GM23338 (cell line): ENCODE measurements around the gene CFAP92. TPM values are rescaled to one million over a fixed set of nuclear protein-coding genes. Genes with fewer than 3 reads are reported as not detected.
A peak's percentile ranks its signal among the peaks of the same experiment; 100 is the strongest.

Experiments
- ATAC-seq: fragments of 200-7000 bp; cut with Tn5 transposase; 3 replicates; pipeline ENCODE4 v1.9.1; 2020
- DNase-seq: peaks from one replicate; pipeline ENCODE4 v3.0.0-alpha.2; 2015; ENCODE audit warnings: low spot score
- H2AFZ ChIP-seq: fragments of 200-600 bp; sonication (generic); 2 replicates; pipeline ENCODE4 v1.8.0; 2016; ENCODE audit warnings: antibody characterized with exemption, mild to moderate bottlenecking, moderate library complexity
- H3F3A ChIP-seq: fragments of 200-600 bp; sonication (generic); replicated peaks from 2 replicates; pipeline ENCODE4 v1.8.0; 2017; ENCODE audit warnings: antibody characterized with exemption, mixed run types, low read depth
- H3K27ac ChIP-seq: fragments of 200-600 bp; sonication (generic); 2 replicates; pipeline ENCODE4 v1.6.1; 2016; ENCODE audit warnings: low read depth
- H3K27me3 ChIP-seq: fragments of 200-600 bp; sonication (generic); 2 replicates; pipeline ENCODE4 v1.8.0; 2016; ENCODE audit warnings: mild to moderate bottlenecking, mixed run types, moderate library complexity; ENCODE audit not compliant: insufficient read depth
- H3K36me3 ChIP-seq: fragments of 200-600 bp; sonication (generic); 2 replicates; pipeline ENCODE4 v1.8.0; 2016; ENCODE audit warnings: mild to moderate bottlenecking; ENCODE audit not compliant: insufficient read depth
- H3K4me1 ChIP-seq: fragments of 200-600 bp; sonication (generic); 2 replicates; pipeline ENCODE4 v1.8.0; 2016; ENCODE audit warnings: mild to moderate bottlenecking, moderate library complexity; ENCODE audit not compliant: insufficient read depth
- H3K4me2 ChIP-seq: fragments of 200-600 bp; sonication (generic); 2 replicates; pipeline ENCODE4 v1.7.1; 2017; ENCODE audit warnings: mixed run types
- H3K4me3 ChIP-seq: fragments of 200-600 bp; sonication (generic); 2 replicates; pipeline ENCODE4 v1.6.1; 2016; ENCODE audit warnings: mixed run types
- H3K79me2 ChIP-seq: fragments of 200-600 bp; sonication (generic); replicated peaks from 2 replicates; pipeline ENCODE4 v1.8.0; 2017; ENCODE audit warnings: mild to moderate bottlenecking; ENCODE audit not compliant: insufficient read depth
- H3K9me2 ChIP-seq: fragments of 200-600 bp; sonication (generic); 2 replicates; pipeline ENCODE4 v1.8.0; 2017; ENCODE audit not compliant: insufficient read depth
- H4K20me1 ChIP-seq: fragments of 200-600 bp; sonication (generic); replicated peaks from 2 replicates; pipeline ENCODE4 v1.8.0; 2017; ENCODE audit warnings: mild to moderate bottlenecking; ENCODE audit not compliant: insufficient read depth
- H3K27ac Mint-ChIP-seq: 2 replicates; pipeline ENCODE4 v1.8.0; 2020; ENCODE audit warnings: inconsistent platforms, mild to moderate bottlenecking, moderate library complexity, mixed read lengths
- H3K27me3 Mint-ChIP-seq: 3 replicates; pipeline ENCODE4 v1.8.0; 2022; ENCODE audit warnings: low read depth, mild to moderate bottlenecking, moderate library complexity, mixed read lengths, inconsistent platforms; ENCODE audit not compliant: insufficient read depth, poor library complexity
- H3K36me3 Mint-ChIP-seq: 3 replicates; pipeline ENCODE4 v1.8.0; 2021; ENCODE audit warnings: low read depth, mild to moderate bottlenecking, inconsistent platforms, moderate library complexity, mixed read lengths
- H3K4me1 Mint-ChIP-seq: 3 replicates; pipeline ENCODE4 v1.8.0; 2020; ENCODE audit warnings: mild to moderate bottlenecking, inconsistent platforms, mixed read lengths
- H3K4me3 Mint-ChIP-seq: 3 replicates; pipeline ENCODE4 v1.8.0; 2021; ENCODE audit warnings: moderate library complexity, mild to moderate bottlenecking, inconsistent platforms, mixed read lengths
- H3K9me3 Mint-ChIP-seq: 3 replicates; pipeline ENCODE4 v1.8.0; 2020; ENCODE audit warnings: moderate library complexity, mild to moderate bottlenecking, inconsistent platforms, mixed read lengths
- ETS1 ChIP-seq: IDR thresholded peaks from 2 replicates; pipeline ENCODE4 v1.6.1; 2016; ENCODE audit warnings: antibody characterized with exemption
- EZH2 ChIP-seq: fragments of 200-600 bp; sonication (generic); IDR thresholded peaks from one replicate; pipeline ENCODE4 v1.8.0; 2017; ENCODE audit warnings: antibody characterized with exemption, mild to moderate bottlenecking, low read depth; ENCODE audit not compliant: unreplicated experiment
- EZH2phosphoT487 ChIP-seq: fragments of 200-600 bp; sonication (generic); IDR thresholded peaks from one replicate; pipeline ENCODE4 v1.8.1; 2018; ENCODE audit warnings: antibody characterized with exemption; ENCODE audit not compliant: unreplicated experiment
- JUNB ChIP-seq: IDR thresholded peaks from one replicate; pipeline ENCODE4 v1.6.1; 2016; ENCODE audit warnings: antibody characterized with exemption; ENCODE audit not compliant: unreplicated experiment
- POLR2AphosphoS5 ChIP-seq: IDR thresholded peaks from 2 replicates; pipeline ENCODE4 v1.6.1; 2016; ENCODE audit warnings: antibody characterized with exemption, low read depth
- STAT1 ChIP-seq: IDR thresholded peaks from one replicate; pipeline ENCODE4 v1.6.1; 2016; ENCODE audit warnings: antibody characterized with exemption; ENCODE audit not compliant: unreplicated experiment
- ZNF331 ChIP-seq: fragments of 250-450 bp; sonication (Bioruptor Pico); IDR thresholded peaks from 2 replicates; pipeline ENCODE4 v1.5.0; 2020; ENCODE audit warnings: low read depth, mild to moderate bottlenecking, moderate library complexity
- ZNF462 ChIP-seq: fragments of 250-450 bp; sonication (Bioruptor Pico); IDR thresholded peaks from 2 replicates; pipeline ENCODE4 v1.5.0; 2020; ENCODE audit warnings: mild to moderate bottlenecking, moderate library complexity
- polyA plus RNA-seq: library from polyadenylated mRNA; unstranded; fragments of >200 nt; fragmentation: Nextera tagmentation; extraction: Ambion mirVana; gene quantifications from 2 replicates; pipeline ENCODE4 v1.2.1, GENCODE V29; 2016
- total RNA-seq: library from RNA; depleted of rRNA; stranded (reverse); fragments of >200 nt; shearing (Covaris generic); gene quantifications from 2 replicates; pipeline ENCODE4 v1.2.3, GENCODE V29; 2014

CFAP92 gene
- total and polyA plus RNA-seq, 2 experiments from 2014 or later: 1.6 to 2.3 TPM

- no peaks in the 10 kb centered on the region for H3K79me2 ChIP-seq
- no peaks in the 10 kb centered on the region for H3F3A ChIP-seq
- no peaks in the 10 kb centered on the region for H3K9me2 ChIP-seq
- Mint-ChIP-seq H3K27me3 (peaks cover 8% of the 10 kb centered on the region), H3K9me3 (no peaks in the 10 kb centered on the region; the same call in 2 of the 3 replicates), H3K27ac (no peak overlapping the region), H3K4me3 (no peak overlapping the region), H3K36me3 (no peaks in the 10 kb centered on the region), H3K4me1 (peaks cover 34% of the 10 kb centered on the region)
- no peaks in the 10 kb centered on the region for H4K20me1 ChIP-seq
- H3K27me3 ChIP-seq: peaks cover 7% of the 10 kb centered on the region
- H2AFZ ChIP-seq: no peak overlapping the region
- no peak overlapping the region for H3K4me3 ChIP-seq
- H3K27ac ChIP-seq: no peak overlapping the region
- peaks cover 14% of the 10 kb centered on the region for H3K4me1 ChIP-seq
- ATAC-seq: peak; percentile 12
- H3K36me3 ChIP-seq: no peaks in the 10 kb centered on the region
- 0 out of 2 replicates have a peak overlapping the region, but pooled peaks have one; percentile 32 for H3K4me2 ChIP-seq
- no peak for TF ChIP-seq ZNF462 (CRISPR knock-in tag)
- TF ChIP-seq ETS1: no peak
- TF ChIP-seq ZNF331 (CRISPR knock-in tag): no peak
- TF ChIP-seq JUNB: no peak
- no peak for TF ChIP-seq POLR2AphosphoS5
- no peak for TF ChIP-seq STAT1
- no peak for TF ChIP-seq EZH2
- no peak for TF ChIP-seq EZH2phosphoT487
- DNase-seq: no peak
Observed at GRCh38 chr3:129039271-129040038, 45.6 kb upstream of the CFAP92 start.
